ENCODE results near the gene WDR44.

DNA sequence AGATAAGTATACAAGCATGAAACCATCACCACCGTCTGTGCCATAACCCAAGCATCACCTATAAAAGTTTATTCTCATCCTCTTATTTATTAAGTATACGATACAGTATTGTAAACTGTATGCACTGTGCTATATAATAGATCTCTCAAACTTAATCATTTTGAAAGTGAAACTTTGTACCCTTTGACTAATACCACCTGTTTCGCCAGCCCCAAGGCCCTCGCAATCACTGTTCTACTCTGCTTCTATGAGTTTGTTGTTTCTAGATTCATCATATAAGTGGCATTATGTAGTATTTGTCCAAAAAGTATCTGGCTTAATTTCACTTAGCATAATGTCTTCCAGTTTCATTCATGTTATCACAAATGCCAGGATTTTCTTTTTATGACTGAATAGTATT, 77.7 kb downstream of the WDR44 start:
- TF ChIP-seq POLR2A (IDR thresholded peaks at IDR 0.05), result no peak
- TF ChIP-seq, protein P1, sequence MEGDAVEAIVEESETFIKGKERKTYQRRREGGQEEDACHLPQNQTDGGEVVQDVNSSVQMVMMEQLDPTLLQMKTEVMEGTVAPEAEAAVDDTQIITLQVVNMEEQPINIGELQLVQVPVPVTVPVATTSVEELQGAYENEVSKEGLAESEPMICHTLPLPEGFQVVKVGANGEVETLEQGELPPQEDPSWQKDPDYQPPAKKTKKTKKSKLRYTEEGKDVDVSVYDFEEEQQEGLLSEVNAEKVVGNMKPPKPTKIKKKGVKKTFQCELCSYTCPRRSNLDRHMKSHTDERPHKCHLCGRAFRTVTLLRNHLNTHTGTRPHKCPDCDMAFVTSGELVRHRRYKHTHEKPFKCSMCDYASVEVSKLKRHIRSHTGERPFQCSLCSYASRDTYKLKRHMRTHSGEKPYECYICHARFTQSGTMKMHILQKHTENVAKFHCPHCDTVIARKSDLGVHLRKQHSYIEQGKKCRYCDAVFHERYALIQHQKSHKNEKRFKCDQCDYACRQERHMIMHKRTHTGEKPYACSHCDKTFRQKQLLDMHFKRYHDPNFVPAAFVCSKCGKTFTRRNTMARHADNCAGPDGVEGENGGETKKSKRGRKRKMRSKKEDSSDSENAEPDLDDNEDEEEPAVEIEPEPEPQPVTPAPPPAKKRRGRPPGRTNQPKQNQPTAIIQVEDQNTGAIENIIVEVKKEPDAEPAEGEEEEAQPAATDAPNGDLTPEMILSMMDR (IDR thresholded peaks at IDR 0.05), result no peak
- TF ChIP-seq EP300 (IDR thresholded peaks at IDR 0.05), result no peak
